ENCODE results near the gene PPP3R2. TPM values are rescaled to one million over a fixed set of nuclear protein-coding genes. Genes with fewer than 3 reads are reported as not detected.

Gene PPP3R2, protein sequence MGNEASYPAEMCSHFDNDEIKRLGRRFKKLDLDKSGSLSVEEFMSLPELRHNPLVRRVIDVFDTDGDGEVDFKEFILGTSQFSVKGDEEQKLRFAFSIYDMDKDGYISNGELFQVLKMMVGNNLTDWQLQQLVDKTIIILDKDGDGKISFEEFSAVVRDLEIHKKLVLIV
- total RNA-seq (not detected in 2 replicates), polyA plus RNA-seq (not detected in 2 replicates)

DNA sequence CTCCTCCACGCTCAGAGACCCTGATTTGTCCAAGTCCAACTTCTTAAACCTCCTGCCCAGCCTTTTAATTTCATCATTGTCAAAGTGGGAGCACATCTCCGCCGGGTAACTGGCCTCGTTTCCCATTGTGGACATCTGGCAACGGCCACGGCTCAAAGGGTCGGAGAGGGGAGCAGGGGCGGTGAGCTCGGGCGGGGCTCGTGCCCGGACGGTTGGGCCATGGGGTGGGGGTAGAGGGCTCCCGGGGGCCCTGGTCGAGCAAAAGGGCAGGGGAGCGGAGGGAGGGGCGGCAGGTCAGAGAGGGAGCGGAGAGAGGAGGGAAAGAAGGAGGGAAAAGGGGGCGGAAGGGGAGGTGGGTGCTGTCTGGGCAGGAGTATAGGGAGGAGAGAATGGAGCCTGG, at the start of gene PPP3R2:
Gene PPP3R2 (minus strand): TSS at position 174 of the 400 bp plus-strand sequence. CDS start 48 bp downstream, at position 126.
- Histone ChIP-seq H3K36me3 (no peaks in the 10 kb centered on the region), H3K27ac (no peak within 1 kb of the TSS), H3K4me1 (ENCODE audit: low read depth) (no peaks in the 10 kb centered on the region), H3K9me3 (ENCODE audit: low read depth) (no peaks in the 10 kb centered on the region), H3K4me3 (no peak within 1 kb of the TSS), H3K27me3 (no peaks in the 10 kb centered on the region)
- no peak for DNase-seq (ENCODE audit: low read depth in 1 of 2, low spot score in 1 of 2)
- no peak for TF ChIP-seq CTCF (IDR thresholded peaks at IDR 0.05; ENCODE audit: low read depth, low read length)

DNA sequence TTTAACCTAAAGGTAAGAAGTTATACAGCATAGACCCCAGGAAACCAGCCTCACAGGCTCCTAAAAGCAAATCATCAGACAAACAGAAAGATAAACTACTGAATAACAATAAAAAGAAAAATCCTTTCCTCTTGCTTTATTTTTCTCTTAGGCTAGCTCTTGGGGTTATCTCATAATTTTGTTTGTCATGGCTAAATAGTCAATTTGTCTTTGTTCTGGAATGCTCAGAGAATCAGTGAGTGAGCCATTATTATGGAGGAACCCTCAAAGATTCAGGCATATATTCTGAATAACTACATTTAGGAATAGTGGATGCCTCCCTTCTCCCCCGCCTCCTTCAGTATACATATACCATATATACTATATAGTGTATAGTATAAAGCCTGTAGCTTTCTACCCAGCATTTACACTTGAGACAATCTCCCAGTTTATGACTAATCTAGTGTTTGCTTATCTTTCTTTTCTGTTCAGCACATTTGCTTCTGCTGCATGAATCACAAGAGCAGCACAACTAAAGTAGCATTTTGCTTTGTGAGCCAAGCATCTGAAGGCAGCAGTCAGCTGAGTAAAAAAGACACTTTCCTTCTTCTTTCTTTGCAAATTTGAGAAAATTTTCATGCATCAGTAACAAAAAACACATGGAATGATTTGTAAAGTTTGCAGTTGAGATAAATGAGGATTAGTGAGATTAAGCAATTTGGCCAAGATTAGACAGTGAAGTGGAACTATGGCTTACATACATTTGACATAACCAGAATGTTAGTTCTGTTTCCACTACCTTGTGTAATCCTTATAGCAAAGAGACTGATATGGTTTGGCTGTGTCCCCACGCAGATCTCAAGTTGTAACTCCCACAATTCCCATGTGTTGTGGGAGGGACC, 45.3 kb upstream of the PPP3R2 start:
- Histone ChIP-seq H3K9me3 (ENCODE audit: low read depth) (no peaks in the 10 kb centered on the region), H3K27me3 (no peaks in the 10 kb centered on the region), H3K4me1 (ENCODE audit: low read depth) (no peaks in the 10 kb centered on the region), H3K27ac (no peak overlapping the region), H3K36me3 (no peaks in the 10 kb centered on the region), H3K4me3 (no peak overlapping the region)
- no peak for TF ChIP-seq CTCF (IDR thresholded peaks at IDR 0.05; ENCODE audit: low read depth, low read length)
- DNase-seq (ENCODE audit: low read depth in 1 of 2, low spot score in 1 of 2), result no peak

DNA sequence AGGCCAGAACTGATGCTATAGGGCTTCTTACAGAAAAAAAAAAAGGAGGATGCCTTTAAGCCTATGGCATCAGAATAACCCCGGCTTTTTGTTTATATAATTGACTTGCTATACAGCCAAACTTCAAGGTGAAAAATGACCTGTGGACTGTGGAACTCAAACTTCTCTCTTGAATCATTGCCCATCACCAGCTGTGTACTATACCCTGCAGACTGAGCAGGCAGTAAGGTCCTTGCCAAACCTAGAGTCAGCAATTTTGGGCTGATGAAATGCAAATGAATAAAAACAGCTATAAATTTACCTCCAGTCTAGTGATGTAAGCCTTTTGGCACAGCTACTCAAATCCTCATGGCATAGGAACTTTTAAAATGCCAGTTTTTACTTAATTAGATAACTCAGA, 44.5 kb upstream of the PPP3R2 start:
- no peak for TF ChIP-seq CTCF (IDR thresholded peaks at IDR 0.05; ENCODE audit: low read depth, low read length)
- Histone ChIP-seq H3K36me3 (no peaks in the 10 kb centered on the region), H3K9me3 (ENCODE audit: low read depth) (no peaks in the 10 kb centered on the region), H3K27ac (no peak overlapping the region), H3K4me3 (no peak overlapping the region), H3K4me1 (ENCODE audit: low read depth) (no peaks in the 10 kb centered on the region), H3K27me3 (no peaks in the 10 kb centered on the region)
- no peak for DNase-seq (ENCODE audit: low read depth in 1 of 2, low spot score in 1 of 2)

DNA sequence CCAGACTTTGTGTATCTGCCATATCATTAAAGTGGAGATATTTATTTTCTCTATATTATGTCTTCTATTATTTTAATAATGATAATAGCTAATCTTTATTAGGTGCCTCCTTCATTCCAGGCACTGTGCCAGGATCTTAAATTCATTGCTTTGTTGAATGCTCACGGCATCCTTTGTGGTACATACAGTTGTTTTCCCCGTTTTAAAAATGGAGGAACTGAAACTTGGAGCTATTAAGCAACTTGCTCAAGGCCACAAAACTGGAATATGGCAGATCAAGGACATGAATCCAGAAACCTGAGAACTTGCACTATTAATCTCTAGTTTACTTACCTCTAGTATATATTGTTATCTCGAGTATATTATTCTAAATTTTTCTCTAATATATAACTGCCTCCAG, 41.5 kb upstream of the PPP3R2 start:
- no peaks in the 10 kb centered on the region for H3K4me1 ChIP-seq (ENCODE audit: low read depth)
- no peak overlapping the region for H3K4me3 ChIP-seq
- no peaks in the 10 kb centered on the region for H3K9me3 ChIP-seq (ENCODE audit: low read depth)
- no peaks in the 10 kb centered on the region for H3K36me3 ChIP-seq
- no peak overlapping the region for H3K27ac ChIP-seq
- no peak for TF ChIP-seq CTCF (IDR thresholded peaks at IDR 0.05; ENCODE audit: low read depth, low read length)
- H3K27me3 ChIP-seq, result no peaks in the 10 kb centered on the region
- no peak for DNase-seq (ENCODE audit: low read depth in 1 of 2, low spot score in 1 of 2)

- Histone ChIP-seq H3K27me3 (no peaks in the 10 kb centered on the region), H3K4me3 (no peak overlapping the region), H3K36me3 (no peaks in the 10 kb centered on the region), H3K4me1 (ENCODE audit: low read depth) (no peaks in the 10 kb centered on the region), H3K9me3 (ENCODE audit: low read depth) (no peaks in the 10 kb centered on the region), H3K27ac (no peak overlapping the region)
- DNase-seq (ENCODE audit: low read depth in 1 of 2, low spot score in 1 of 2), result no peak
- no peak for TF ChIP-seq CTCF (IDR thresholded peaks at IDR 0.05; ENCODE audit: low read depth, low read length)
These were observed 40.7 kb upstream of the PPP3R2 start for GRCh38 chr9:101635473-101635872.

All from cardiac muscle cell (in vitro differentiated cells and primary cell).